HG02981 (cell line): ENCODE measurements around the gene PER1.
A peak's percentile ranks its signal among the peaks of the same experiment; 100 is the strongest.

Experiments used
- ATAC-seq: cut with Tn5 transposase; IDR thresholded peaks from one replicate; pipeline ENCODE4 v1.9.1; 2021; ENCODE audit warnings: mild to moderate bottlenecking, moderate library complexity; ENCODE audit not compliant: unreplicated experiment

The PER1 gene

DNA sequence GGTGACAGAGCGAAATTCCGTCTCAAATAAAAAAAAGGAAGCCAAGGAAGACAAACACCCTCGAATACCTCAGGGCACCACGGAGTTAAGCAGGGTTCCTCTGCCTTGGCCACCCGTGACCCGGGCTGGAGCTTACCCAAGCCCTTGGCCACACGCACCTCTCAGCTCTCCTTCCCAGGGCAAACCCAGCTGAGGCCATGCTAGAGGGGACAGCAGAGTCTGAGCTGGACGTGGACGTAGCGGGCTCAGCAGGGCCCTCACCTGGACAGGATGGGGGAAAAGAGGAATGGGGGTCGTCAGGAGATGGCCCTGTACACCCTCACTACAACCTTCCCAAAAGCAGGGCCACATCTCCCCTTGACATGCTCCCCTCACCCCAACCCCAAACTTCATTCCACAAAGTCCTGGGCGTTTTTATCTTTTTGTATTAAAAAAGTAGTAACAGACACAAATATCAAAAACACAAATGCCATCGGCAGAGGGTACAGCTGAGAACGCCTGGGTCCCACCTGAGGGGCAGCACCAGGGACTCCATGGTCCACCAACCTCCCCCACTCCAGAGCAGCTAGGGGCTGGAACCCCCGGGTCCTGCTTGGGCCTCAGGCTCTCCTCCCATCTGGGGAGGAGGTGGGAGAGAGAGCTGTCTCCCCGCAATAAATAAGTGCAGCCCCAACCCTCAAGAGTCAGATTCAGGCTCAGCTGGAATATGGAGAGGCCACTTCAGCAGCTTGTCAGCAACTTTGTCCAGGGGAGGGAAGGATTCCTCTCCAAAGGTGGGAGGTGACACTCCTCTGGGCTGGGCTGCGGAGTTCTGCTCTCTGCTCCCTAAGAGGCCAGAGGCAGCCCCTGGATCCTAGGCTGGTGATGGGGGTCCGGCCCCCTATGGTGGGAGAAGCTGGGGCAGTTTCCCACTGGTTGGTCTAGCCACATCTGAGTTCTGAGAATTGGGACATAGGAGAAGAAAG lies 11.9 kb downstream of the PER1 start:
- ATAC-seq: no peak

DNA sequence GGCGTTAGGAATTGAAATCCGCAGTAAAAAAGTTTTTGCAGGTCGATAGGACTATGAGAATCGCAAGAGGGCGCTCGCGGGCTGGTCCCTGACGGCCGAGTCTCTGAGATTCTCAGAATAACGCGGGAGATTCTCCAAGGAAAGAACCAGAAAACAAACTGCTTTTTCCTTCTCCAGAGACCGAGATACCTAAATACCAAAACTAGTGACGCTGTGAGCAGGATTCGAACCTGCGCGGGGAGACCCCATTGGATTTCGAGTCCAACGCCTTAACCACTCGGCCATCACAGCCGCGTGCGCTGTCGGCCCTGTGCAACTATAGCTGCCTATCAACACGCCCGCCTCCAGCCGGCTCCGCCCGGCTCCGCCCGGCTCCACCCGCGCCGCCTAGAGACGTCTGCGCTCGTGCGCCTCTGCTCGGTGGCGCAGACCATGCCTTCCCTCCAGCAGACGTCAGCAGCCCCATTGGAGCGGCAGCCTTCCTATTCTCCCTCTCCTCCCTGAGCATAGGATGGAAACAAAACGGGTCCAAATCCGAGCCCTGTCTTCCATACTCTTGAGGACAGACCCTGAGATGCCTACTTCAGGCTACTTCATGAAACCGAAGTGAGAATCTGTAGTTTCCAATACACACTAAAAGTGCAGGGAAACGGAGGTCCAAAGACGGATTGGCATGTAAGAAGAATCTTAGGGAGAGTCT lies 13.4 kb downstream of the PER1 start:
- ATAC-seq: peak; percentile 85

DNA sequence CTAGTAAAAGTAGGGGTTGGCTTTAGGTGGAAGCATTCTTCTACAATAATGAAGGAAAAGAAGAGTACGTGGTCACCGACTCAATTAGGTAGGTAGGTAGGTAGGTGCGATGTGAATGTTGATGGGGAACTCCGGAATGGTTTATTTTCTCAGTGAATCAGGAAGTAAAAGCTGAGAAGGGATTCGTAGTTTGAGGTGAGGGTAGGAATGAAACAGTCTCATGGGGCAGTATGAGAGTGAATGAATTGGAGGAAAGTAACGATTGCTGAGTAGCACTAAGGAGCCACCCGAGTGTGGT lies 13.9 kb downstream of the PER1 start:
- peak; percentile 2 for ATAC-seq

DNA sequence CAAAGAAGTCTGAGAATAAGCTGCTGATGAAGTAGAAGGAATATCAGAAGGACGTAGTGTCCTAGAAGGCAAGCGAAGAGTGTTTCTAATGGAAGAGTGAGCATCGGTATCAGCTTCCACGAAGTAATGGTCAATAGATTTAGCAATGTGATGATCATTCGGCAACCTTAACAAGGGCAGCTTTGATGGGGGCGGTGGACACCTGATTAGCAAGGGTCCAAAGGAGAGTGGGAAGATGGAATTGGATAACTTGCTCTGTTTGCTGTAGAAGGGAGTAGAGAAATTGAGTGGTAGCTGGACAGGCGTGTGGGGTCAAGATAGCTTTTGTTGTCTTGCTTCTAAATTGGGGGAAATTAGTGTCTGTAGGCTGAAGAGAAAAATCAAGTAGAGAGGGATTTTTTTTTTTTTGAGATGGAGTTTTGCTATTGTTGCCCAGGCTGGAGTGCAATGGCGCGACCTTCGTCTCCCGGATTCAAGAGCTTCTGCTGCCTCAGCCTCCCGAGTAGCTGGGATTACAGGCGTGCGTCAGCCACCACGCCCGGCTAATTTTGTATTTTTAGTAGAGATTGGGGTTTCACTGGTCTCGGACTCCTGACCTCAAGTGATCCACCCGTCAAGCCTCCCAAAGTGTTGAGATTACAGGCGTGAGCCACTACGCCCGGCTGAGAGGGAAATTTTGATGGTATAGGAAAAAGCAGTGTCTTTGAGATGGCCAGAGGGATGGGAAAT lies 14.4 kb downstream of the PER1 start:
- no peak for ATAC-seq

DNA sequence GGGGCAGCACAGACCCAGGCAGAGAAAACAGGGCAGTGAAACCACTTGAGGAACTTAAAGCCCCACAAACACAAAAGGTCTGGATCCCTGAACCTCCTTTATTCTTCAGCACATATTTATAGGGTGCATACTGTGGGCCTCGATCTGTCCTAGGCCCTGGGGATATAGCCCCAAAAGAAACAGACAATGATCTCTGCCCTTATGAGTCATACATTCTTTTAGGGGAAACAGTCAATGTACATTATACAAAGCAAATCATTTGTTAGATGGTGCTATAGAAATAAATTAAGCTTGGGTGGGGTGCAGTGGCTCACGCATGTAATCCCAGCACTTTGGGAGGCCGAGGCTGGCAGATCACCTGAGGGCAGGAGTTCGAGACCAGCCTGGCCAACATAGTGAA lies 18.3 kb downstream of the PER1 start:
- ATAC-seq: no peak

DNA sequence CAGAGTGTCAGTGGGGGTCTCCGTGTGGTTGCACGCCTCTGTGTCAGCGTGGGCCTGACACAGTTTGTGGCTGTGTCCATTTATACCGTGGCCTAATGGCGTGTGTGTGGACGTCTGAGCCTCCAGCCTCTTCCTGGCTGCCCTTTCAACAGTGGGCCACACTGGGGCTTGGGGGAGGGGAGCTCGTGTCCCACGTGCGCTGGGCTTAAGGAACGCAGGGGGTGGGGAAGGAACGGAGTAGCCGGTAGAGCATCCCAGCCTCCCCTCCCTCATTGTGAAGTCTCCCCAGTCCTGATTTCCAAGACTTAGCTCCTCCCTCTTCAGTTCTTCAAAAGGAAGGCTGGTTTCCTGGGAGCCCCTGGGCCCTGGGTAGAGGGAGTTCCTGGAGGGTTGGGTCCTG lies 18.8 kb downstream of the PER1 start:
- ATAC-seq: no peak

DNA sequence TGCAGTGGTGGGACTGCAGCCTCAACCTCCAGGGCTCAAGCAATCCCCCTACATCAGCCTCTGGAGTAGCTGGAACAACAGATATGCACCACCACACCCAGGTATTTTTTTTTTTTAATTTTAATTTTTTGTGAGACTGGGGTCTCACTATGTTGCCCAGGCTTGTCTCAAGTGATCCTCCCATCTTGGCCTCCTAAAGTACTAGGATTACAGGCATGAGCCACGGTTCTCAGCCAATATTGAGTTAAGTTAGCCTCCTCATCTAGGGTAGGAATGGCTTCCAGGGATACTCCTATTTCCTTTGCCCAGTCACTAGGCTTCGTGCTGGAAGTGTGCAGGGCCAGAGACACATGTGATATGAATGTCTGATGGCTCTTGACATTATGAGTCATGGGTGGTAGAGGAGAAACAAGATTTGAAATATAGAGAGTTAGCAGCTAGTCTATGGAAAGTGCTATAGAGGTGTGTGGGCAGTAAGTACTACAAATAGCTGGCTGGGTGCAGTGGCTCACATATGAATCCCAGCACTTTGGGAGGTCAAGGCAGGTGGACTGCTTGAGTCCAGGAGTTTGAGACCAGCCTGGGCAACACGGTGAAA lies 20.3 kb downstream of the PER1 start:
- no peak for ATAC-seq

DNA sequence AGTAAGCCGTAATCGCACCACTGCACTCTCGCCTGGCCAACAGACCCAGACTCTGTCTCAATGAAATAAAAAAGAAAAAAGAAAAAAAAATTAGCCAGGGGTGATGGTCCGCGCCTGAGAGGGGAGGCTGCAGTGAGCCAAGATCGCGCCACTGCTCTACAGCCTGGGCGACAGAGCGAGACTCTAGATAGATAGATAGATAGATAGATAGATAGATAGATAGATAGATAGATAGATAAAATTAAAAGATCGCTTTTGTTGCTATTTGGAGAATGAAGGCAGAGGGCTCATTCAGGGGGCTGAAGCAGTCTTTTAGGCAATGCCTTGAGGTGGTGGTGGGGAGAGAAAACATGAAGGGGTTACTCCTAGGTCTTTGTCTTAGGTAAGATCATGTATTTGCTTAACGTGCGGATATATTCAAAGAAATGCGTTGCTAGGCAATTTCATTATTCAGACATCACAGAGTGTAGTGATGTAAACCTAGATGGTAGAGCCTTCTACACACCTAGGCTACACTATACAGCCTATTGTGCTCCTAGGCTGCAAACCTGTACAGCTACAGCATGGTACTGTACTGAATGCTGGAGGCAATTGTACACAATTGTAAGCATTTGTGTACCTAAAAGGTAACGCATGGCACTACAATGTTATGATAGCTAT lies 23.9 kb downstream of the PER1 start:
- no peak for ATAC-seq

DNA sequence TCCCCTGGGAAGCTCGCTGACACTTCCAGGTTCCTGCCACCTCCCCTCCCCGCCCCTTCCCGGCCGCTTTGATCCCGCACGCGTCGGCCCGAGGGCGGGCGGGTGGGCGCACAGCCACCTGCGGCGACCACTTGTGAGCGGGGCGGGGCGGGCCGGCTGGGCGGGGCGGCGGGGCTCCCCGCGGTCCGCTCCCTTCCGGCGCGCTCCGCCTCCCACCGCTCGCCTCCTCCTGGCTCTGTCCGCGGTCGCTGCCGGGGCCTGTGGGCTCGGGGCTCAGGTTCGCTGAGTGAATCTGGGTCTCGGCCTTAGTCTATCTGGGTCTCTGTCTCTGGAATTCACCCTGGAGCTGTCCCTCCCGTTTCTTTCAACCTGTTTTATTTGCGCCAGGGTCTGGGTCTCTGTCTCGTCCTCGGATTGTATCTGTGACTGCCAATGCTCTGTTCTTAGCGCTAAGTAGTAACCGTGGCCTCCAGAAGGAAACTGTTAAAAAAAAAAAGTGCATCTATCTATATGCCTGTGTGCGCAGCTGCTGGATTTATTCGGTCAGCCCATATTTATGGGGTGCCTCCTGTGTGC lies 25.6 kb downstream of the PER1 start:
- no peak for ATAC-seq

DNA sequence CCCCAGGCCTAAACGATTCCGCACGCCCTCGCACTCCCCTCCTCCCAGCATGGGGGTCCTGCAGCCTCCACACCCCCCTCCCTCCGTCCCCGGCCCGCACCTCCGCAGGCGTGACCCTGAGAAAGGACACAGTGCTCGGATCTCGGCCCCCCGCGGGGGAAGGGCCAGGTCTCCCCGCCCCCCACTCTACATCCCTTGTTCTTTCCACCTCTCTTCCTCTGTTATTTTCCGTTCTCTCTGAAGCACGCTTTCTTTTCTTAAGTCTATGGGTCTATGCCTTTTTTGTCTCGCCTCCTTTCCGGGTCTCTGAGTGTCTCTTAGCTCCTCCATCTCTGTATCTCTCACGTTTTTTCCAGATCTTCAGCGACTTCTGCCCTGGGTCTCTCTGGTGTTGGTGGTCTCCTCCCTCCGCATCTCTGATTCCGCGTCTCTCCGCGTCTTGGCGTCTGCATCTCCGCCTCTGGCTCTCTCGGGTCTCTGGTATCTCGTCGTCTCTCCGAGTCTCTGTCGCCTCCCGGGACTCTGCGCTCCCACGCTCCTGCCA lies 26.2 kb downstream of the PER1 start:
- ATAC-seq: no peak

DNA sequence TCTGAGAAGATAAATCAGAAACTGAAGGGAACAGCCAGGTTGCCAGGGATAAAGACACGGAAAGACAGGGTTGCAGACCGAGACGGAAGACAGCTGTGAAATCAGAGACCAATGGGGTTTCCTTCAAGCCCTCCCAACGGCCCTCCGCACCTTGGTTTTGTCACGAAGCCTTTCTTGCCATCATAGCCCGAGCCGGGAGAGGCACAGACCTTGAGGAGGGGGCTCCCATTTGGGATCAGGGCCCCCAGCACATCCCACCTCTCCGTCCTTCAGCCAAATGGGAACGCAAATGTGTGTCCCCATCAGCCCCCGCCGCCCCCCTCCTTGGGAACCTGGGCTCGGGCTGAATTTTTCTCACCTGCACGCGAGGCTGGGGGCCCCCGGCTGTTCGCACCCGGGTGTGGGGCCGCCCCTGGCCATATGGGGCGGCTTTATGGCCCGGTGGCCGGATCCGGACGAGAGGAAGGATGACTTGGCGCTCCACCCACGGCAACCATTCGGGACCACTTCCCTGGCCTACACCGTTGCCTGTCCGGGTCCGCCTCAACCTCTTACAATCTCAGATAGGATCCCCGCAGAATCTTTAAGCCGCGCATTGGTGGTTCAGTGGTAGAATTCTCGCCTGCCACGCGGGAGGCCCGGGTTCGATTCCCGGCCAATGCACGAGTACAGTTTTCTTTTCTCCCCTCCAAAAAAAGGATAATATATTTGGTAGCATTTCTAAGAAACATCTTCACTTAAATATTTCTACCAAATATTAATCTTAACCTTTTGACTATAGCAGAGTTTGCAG lies 26.9 kb downstream of the PER1 start:
- no peak for ATAC-seq

DNA sequence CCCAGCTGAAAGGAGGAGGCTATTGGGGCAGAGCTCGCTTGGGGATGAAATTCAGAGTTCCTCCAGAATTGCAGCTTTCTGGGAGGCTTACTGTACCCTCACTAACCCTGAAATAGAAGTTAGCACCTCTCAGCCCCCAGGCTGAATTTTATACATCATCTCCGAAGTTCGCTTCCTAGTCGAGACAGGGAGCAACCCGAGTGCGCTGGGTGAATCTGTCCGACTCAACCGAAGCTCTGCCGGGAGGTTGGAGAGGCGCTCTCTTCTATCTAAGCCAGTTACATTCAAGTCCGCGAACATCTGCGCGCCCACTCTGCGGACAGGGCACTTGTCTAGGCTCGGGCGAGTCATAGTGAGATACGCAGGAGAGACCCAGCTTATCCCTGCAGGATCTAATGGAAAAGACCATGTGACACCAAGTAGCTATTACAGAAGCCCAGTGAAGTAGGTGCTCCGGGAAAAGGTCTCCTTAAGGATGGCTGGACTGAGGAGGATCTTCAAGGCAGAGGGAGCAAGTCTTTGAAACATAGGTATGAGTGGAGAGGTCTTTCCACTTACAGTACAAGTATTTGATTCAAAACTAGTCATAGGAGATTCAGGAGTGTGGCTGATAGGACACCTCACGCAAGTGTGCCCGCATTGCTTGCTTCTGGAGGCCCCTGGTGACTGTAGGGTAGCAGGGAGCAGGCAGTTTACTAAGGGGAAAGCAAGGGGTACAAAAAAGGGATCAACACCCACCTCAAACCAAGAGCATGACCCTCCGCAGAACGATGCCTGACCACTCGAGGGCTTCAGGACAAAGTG lies 27.7 kb downstream of the PER1 start:
- no peak for ATAC-seq

DNA sequence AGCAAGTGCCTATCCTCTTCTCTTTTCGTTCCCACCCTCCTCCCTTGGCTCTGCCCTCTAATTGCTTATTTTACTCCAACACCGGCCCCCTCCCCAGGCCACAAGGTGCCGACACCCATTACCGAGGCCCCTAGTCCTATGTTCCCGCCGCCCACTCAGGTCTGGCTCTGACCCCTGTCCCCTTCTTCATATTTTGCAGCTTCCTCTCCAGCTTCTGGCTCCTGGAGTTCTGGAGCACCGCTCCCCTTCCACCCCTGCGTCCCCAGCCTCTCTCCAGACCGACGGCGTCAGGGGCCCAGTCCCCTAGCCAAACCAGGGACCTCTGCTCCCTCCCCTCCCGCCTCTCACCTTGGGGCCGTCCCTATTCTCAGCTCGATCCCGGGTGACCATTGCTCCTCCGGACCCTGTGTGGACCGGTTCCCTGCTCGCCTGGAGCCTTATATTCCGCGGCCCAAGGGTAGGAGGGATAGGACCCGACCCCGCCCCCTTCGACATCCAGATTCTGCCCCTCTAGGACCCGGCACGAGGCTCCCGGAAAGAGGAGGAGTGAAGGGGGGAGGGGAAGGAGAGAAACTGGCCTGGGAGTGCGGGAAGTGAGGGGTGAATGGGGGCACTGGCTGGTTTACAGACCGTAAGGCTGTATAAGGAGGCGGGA lies 28.4 kb downstream of the PER1 start, which contains the start of gene HES7:
HES7 (minus strand) TSS at position 412 of the 655 bp plus-strand sequence; CDS start at position 390, 22 bp downstream.
- ATAC-seq: no peak

DNA sequence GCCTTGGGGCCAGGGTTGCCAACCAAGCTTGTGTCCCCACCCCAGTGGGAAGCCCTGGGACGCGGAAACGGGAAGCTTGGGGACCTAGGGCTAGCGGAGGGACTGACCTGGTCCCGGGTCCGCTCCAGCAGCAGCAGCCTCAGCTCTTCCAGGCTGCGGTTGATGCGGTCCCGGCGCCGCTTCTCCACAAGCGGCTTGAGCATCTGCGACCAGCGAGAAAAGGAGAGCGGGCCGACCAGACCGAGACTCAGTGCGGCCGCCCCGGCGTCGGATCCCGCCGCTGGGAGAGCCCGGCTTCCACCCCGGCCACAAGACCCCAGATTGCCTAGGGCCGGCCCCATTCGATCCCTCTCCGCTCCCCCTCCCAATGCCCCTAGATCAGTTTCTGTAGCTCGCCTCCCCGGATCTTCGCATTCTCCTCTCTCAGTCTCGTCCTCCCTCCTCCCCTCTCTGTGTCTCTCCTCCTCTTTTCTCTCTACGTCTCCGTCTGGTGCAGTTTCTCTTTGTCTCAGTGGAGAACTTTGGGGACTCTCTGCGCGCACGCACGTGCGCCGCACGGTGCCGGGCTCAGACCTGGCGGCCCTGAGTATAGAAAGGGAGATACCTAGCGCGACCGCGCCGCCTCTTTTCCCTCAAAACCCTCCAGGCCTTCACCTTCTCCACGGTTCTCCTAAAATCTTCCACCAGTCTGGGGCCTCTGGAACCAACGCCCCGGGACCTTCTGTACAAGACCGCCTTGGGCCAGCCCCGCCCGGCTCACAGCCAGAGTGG lies 29.1 kb downstream of the PER1 start:
- no peak for ATAC-seq

DNA sequence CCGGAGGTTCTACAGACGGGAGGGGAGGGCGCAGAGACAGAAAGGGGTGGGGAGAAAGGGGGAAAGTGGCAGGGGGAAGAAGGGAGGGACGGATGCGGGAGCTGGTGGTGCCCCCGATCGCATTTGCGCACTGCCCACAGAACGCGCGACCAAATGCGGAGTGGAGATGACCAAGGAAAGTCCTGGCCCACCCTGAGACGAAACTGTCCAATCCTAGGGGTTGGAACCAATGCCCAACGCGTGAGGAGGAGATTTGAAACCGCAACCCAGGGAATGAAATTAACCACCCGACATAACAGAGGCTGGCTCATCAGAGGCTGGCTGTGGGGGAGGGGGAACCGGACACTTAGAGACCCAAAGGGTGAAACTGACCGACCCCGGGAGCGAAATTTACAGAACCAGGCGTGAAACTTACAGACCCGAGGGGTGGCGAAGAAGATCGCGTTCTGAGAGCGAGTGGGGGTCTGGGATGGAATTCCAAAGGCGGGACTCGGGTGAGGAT lies 29.7 kb downstream of the PER1 start:
- no peak for ATAC-seq

DNA sequence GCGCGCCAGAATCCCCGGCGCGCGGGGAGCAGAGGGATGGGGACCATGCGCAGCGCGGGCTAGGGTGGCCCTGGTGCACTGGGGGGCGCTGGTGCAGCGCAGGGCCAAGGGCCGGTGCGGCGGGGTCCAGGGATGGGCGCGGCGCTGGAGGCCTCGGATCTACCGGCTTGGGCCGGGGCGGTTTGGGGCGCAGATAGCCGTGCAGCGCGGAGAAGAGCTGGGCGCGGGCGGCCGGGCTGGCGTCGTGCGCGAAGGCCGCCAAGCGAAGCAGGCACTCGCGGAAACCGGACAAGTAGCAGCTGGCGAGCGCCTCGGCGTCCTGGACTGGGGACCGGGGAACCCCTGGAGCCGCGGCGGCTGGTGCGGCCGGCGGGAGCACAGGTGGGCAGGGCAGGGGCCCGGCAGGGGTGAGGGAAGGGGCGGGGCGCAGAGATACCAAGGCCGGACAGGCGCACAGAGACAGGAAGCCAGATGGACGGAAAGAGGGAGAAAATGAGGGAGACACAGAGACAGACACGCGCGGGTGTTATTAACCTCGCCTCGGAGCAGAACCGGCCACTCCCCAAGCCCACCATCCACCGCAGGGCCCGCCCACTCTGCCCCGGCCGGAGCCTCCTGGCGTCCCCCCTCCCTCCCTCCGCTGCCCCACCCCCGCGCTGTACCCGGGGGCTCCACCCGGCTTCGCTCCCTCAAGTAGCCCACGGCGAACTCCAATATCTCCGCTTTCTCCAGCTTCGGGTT lies 30.4 kb downstream of the PER1 start:
- ATAC-seq: no peak

DNA sequence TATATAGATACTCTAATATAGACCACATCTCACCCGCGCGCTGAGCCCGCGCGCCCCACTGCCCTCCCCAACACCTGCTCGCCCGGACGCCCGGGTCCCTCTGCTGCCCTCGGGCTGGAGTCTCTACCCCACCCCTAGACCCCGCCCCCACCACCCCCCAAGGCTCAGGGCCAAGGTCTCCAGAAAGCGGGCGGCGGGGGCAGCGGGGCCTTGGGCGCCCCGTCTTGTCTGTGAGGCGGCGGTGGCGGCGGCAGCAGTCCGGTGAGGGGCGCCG lies 30.9 kb downstream of the PER1 start:
- no peak for ATAC-seq
